Endothelial cell of umbilical vein (primary cell): ENCODE measurements around the gene ARSH. TPM values are rescaled to one million over a fixed set of nuclear protein-coding genes. Genes with fewer than 3 reads are reported as not detected.

Experiments
- BruUV-seq: library from RNA; stranded (reverse); fragments of 400-500 nt; replicated peaks from 2 replicates; lab custom pipeline; 2021; lab: Mats Ljungman, UMichigan
- CTCF ChIA-PET: fragments of 300-600, 350-600 bp; sonication (Branson Sonifier 250); formaldehyde crosslinking; loops from one replicate; lab custom pipeline; 2021; ENCODE audit warnings: antibody characterized with exemption, inconsistent platforms; lab: Charles Lee
- POLR2A ChIA-PET: fragments of 300-600, 350-600 bp; sonication (Branson Sonifier 250); formaldehyde crosslinking; loops from one replicate; lab custom pipeline; 2021; ENCODE audit warnings: antibody characterized with exemption, inconsistent platforms; lab: Charles Lee
- DNase-seq: peaks from one replicate; pipeline ENCODE4 v3.0.0-alpha.2; 2011; ENCODE audit warnings: low read depth, low spot score
- FAIRE-seq: peaks from 2 replicates; lab custom pipeline; 2011; peaks lifted over from hg19 to GRCh38; lab: Jason Lieb, UNC
- H2AFZ ChIP-seq: 2 replicates; pipeline ENCODE4 v1.6.0; 2012; ENCODE audit warnings: low read depth, low read length, control low read depth, inconsistent platforms
- H3K27ac ChIP-seq: 2 replicates; pipeline ENCODE4 v1.5.1; 2011; ENCODE audit warnings: low read depth, mild to moderate bottlenecking, control low read depth, low read length, moderate library complexity; ENCODE audit not compliant: insufficient read depth
- H3K27me3 ChIP-seq, 2 experiments: 2 replicates each; pipeline versions ENCODE4 v1.6.0 to v1.6.1; 2011; ENCODE audit warnings: low read length in 2 of 2, mixed read lengths in 1 of 2; ENCODE audit not compliant: control insufficient read depth in 2 of 2, insufficient read depth in 2 of 2
- H3K36me3 ChIP-seq, 2 experiments: 2 replicates in 1 of 2; 3 replicates in 1 of 2; pipeline ENCODE4 v1.5.1; 2011; ENCODE audit warnings: low read length in 2 of 2, mild to moderate bottlenecking in 1 of 2, moderate library complexity in 1 of 2; ENCODE audit not compliant: control insufficient read depth in 2 of 2, insufficient read depth in 2 of 2; ENCODE audit errors: extremely low read depth in 1 of 2
- H3K4me1 ChIP-seq: 3 replicates; pipeline ENCODE4 v1.5.1; 2011; ENCODE audit warnings: mild to moderate bottlenecking, low read length; ENCODE audit not compliant: control insufficient read depth, insufficient read depth; ENCODE audit errors: extremely low read depth
- H3K4me2 ChIP-seq: 2 replicates; pipeline ENCODE4 v1.6.1; 2011; ENCODE audit warnings: low read length, control low read depth, mixed read lengths; ENCODE audit not compliant: insufficient read depth
- H3K4me3 ChIP-seq, 3 experiments: fragments of 200-600 bp in 1 of 3; sonication (generic), shearing (Covaris generic) in 1 of 3; replicated peaks in 1 of 3; 2 replicates each; pipeline ENCODE4 v1.5.1; 2011 to 2016; ENCODE audit warnings: control low read depth in 3 of 3, low read length in 3 of 3, mild to moderate bottlenecking in 2 of 3, inconsistent platforms in 1 of 3, low read depth in 1 of 3, moderate library complexity in 1 of 3; ENCODE audit not compliant: insufficient read depth in 1 of 3
- H3K79me2 ChIP-seq: 2 replicates; pipeline ENCODE4 v1.6.0; 2012; ENCODE audit warnings: low read length, inconsistent platforms; ENCODE audit not compliant: control insufficient read depth, insufficient read depth
- H3K9ac ChIP-seq: replicated peaks from 2 replicates; pipeline ENCODE3; 2011; ENCODE audit warnings: low read length, control low read depth; ENCODE audit not compliant: insufficient read depth; ENCODE audit errors: extremely low read depth
- H3K9me1 ChIP-seq: replicated peaks from 3 replicates; pipeline ENCODE4 v1.6.0; 2011; ENCODE audit warnings: mild to moderate bottlenecking, low read length; ENCODE audit not compliant: control insufficient read depth, insufficient read depth; ENCODE audit errors: extremely low read depth
- H3K9me3 ChIP-seq: replicated peaks from 2 replicates; pipeline ENCODE4 v1.5.1; 2012; ENCODE audit warnings: low read length, inconsistent platforms; ENCODE audit not compliant: control insufficient read depth, insufficient read depth
- H4K20me1 ChIP-seq: replicated peaks from 2 replicates; pipeline ENCODE3; 2011; ENCODE audit warnings: mild to moderate bottlenecking, low read length; ENCODE audit not compliant: control insufficient read depth, insufficient read depth; ENCODE audit errors: extremely low read depth
- CTCF ChIP-seq, 2 donors: IDR thresholded peaks; 1 replicate in 1 of 2; 2 replicates in 1 of 2; pipeline ENCODE4 v1.5.1; 2011; ENCODE audit warnings: low read length in 2 of 2, mild to moderate bottlenecking in 2 of 2, moderate library complexity in 2 of 2, control low read depth in 1 of 2, inconsistent platforms in 1 of 2, low read depth in 1 of 2; ENCODE audit not compliant: insufficient read depth in 1 of 2; ENCODE audit errors: extremely low read depth in 1 of 2
- EZH2 ChIP-seq: IDR thresholded peaks from 2 replicates; pipeline ENCODE4 v1.6.1; 2012; ENCODE audit warnings: borderline replicate concordance, low read depth, mild to moderate bottlenecking, moderate library complexity, low read length, inconsistent platforms; ENCODE audit not compliant: severe bottlenecking
- FOS ChIP-seq: IDR thresholded peaks from 2 replicates; pipeline ENCODE4 v1.6.1; 2011; ENCODE audit warnings: mild to moderate bottlenecking, low read length, moderate library complexity, borderline replicate concordance; ENCODE audit not compliant: insufficient read depth
- GATA2 ChIP-seq: IDR thresholded peaks from 2 replicates; pipeline ENCODE4 v1.7.0; 2011; ENCODE audit warnings: low read depth, mild to moderate bottlenecking, moderate library complexity, mixed read lengths, low read length; ENCODE audit not compliant: insufficient read length, insufficient read depth
- JUN ChIP-seq: IDR thresholded peaks from 2 replicates; pipeline ENCODE4 v1.6.1; 2011; ENCODE audit warnings: borderline replicate concordance, low read depth; ENCODE audit not compliant: insufficient read length, insufficient read depth
- MAX ChIP-seq: IDR thresholded peaks from 2 replicates; pipeline ENCODE4 v1.6.1; 2011; ENCODE audit not compliant: insufficient read depth, insufficient read length
- MYC ChIP-seq: IDR thresholded peaks from one replicate; pipeline ENCODE4 v1.6.1; 2011; ENCODE audit warnings: mild to moderate bottlenecking, low read depth, low read length
- POLR2A ChIP-seq: IDR thresholded peaks from 2 replicates; pipeline ENCODE4 v1.6.1; 2012; ENCODE audit warnings: low read depth, mild to moderate bottlenecking, control low read depth, low read length
- POLR2AphosphoS5 ChIP-seq: IDR thresholded peaks from 2 replicates; pipeline ENCODE4 v1.6.1; 2012; ENCODE audit warnings: low read depth, mild to moderate bottlenecking, control low read depth, low read length, moderate library complexity; ENCODE audit not compliant: insufficient read depth
- dilution Hi-C: fragments of 300-500 bp; cut with MboI; formaldehyde crosslinking; loops from one replicate; pipeline ENCODE4 v1.15.0; 2019; ENCODE audit warnings: low sequenced_read_pairs; ENCODE audit not compliant: extremely low pct_ligation_motif_present
- intact Hi-C: fragments of 100-400 bp; cut with micrococcal nuclease; formaldehyde crosslinking; loops from one replicate; pipeline ENCODE4 v1.10.0; 2022
- polyA plus RNA-seq, 4 experiments: library from polyadenylated mRNA; depleted of rRNA in 3 of 4; stranded (reverse) in 3 of 4; unstranded in 1 of 4; fragments of >200 nt; gene quantifications; 2 replicates each; pipeline versions ENCODE4 v1.2.1 to v1.2.3, GENCODE V29; 2011 to 2012; ENCODE audit warnings: missing spikeins in 1 of 4
- total RNA-seq: library from RNA; stranded (reverse); gene quantifications from 2 replicates; pipeline ENCODE4 v1.2.3, GENCODE V29; 2021

Gene ARSH
- total and polyA plus RNA-seq, 2 donors (not counting 3 experiments of a cell fraction or from before 2014, with no cell fraction given), result not detected

- Histone ChIP-seq H3K79me2 (no peaks in the 10 kb centered on the region), H2AFZ (no peak overlapping the region), H3K4me3 (no peak overlapping the region), H3K4me1 (peaks cover 12% of the 10 kb centered on the region), H4K20me1 (no peaks in the 10 kb centered on the region), H3K4me2 (no peak overlapping the region), H3K36me3 (no peaks in the 10 kb centered on the region), H3K27ac (no peak overlapping the region), H3K9me1 (no peaks in the 10 kb centered on the region), H3K27me3 (no peaks in the 10 kb centered on the region), H3K9ac (no peak overlapping the region), H3K9me3 (no peaks in the 10 kb centered on the region)
- TF ChIP-seq CTCF (IDR thresholded peaks at IDR 0.05; ENCODE audit: extremely low read depth in 1 of 2, insufficient read depth in 1 of 2, low read depth in 1 of 2, low read length in 2 of 2) (no peak), FOS (no peak), GATA2 (no peak), EZH2 (no peak), POLR2AphosphoS5 (no peak), JUN (no peak), MAX (no peak), MYC (no peak), POLR2A (no peak)
- dilution Hi-C loops (no loop called here), intact Hi-C loops (no loop called here)
- ChIA-PET CTCF (no interaction called here), POLR2A (no interaction called here)
- no peak for FAIRE-seq
- BruUV-seq, result no TSS peak
- no peak for DNase-seq
Observed at GRCh38 chrX:2967012-2967411, 39.3 kb upstream of the ARSH start.
